Pancreas (tissue), 10 donors: ENCODE data around the gene STUM. TPM values are rescaled to one million over a fixed set of nuclear protein-coding genes. Genes with fewer than 3 reads are reported as not detected.

Source experiments
- ATAC-seq, 4 donors: fragments of 200-7000 bp; cut with Tn5 transposase; one replicate each; pipeline versions ENCODE4 v1.8.0 to v1.9.1; 2020; ENCODE audit warnings: mild to moderate bottlenecking in 4 of 4, moderate library complexity in 4 of 4
- DNase-seq, 6 donors: peaks; one replicate each; pipeline ENCODE4 v3.0.0-alpha.2; 2020
- FAIRE-seq: peaks from 2 replicates; lab custom pipeline; 2012; peaks lifted over from hg19 to GRCh38; lab: Jason Lieb, UNC
- H3K27ac ChIP-seq, 4 donors: fragments of 200-600 bp; sonication (generic); 1 replicate in 3 of 4; 2 replicates in 1 of 4; pipeline versions ENCODE4 v1.5.0 to v1.8.0; 2020
- H3K27me3 ChIP-seq, 4 donors: fragments of 200-600 bp; one replicate each; pipeline ENCODE4 v1.8.0; 2021
- H3K36me3 ChIP-seq, 3 donors: fragments of 200-600 bp; sonication (generic) in 1 of 3; one replicate each; pipeline versions ENCODE4 v1.5.0 to v1.8.0; 2020 to 2021
- H3K4me1 ChIP-seq, 3 donors: fragments of 200-600 bp; one replicate each; pipeline ENCODE4 v1.8.0; 2021
- H3K4me3 ChIP-seq, 4 donors: fragments of 200-600 bp; sonication (generic) in 2 of 4; one replicate each; pipeline versions ENCODE4 v1.5.0 to v1.8.0; 2020 to 2021
- H3K9me3 ChIP-seq, 4 donors: fragments of 200-600 bp; one replicate each; pipeline ENCODE4 v1.8.0; 2021
- CTCF ChIP-seq, 4 donors: fragments of 200-600 bp; sonication (generic) in 3 of 4; IDR thresholded peaks; one replicate each; pipeline versions ENCODE4 v1.5.0 to v1.8.0; 2021; ENCODE audit warnings: antibody characterized with exemption in 4 of 4
- WGBS, 2 donors: extraction: QIAGEN DNeasy Blood & Tissue Kit; methylation state at CpG; one replicate each; pipeline ENCODE4 v1.1.7; 2013; 5-methylcytosine and 5-hydroxymethylcytosine counted together
- intact Hi-C, 3 donors: fragments of 100-400 bp; cut with DNase I; formaldehyde crosslinking; loops; one replicate each; pipeline versions ENCODE4 v1.11.1 to v1.14.2; 2022
- polyA plus RNA-seq, 2 donors: library from polyadenylated mRNA; stranded (reverse); fragments of 200-250 nt; gene quantifications; one replicate each; pipeline ENCODE4 v1.2.3, GENCODE V29; 2013
- total RNA-seq, 6 donors: library from RNA; stranded (reverse); fragmentation: NEBNext Ultra II Directional in 4 of 6; extraction: Animal tissue kit (Norgen Biotek cat#: 25700) in 4 of 6; gene quantifications; one replicate each; pipeline versions ENCODE4 v1.2.1 to v1.2.4, GENCODE V29; 2021 to 2023
- donor health status: healthy with polysubstance abuse.
- donor health status: DM: no; HTN: no; CAD: no; lungs with moderate emphysema.
- donor health status: DM: no; HTN: no; CAD: no.
- donor health status: control.
- donor health status: control.
- donor health status: Bipolar disorder and iron deficiency.
- donor health status: DM: yes; HTN: yes; CAD: no.
- donor health status: DM: no; HTN: no; CAD: no.
- donor health status: DM: no; HTN: no; CAD: no.
- donor health status: DM: yes; HTN: yes; CAD: no.

Gene STUM
- total and polyA plus RNA-seq, 8 donors: 0.32 to 1.2 (median 0.56) TPM

DNA sequence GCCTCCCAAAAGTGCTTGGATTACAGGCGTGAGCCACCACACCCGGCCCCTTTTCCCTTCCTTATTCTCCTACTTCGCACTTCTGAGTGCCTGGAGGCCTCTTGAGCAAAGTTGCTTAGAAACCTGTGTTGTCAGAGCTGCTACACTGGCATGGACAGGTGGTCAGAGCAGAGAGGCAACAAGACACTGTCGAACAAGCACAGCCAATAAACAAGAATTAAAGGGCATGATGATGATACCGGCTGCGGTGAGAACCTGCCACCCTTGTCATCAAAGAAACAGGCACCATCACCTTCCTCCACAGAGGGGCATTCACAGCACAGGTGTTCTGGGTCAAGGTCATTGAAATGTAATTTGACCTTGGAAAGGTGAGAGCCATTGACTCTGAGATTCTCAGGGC lies 23.3 kb downstream of the STUM start:
- no peak for ATAC-seq
- Histone ChIP-seq H3K4me3 (no peak overlapping the region), H3K9me3 (no peaks in the 10 kb centered on the region), H3K27ac (no peak overlapping the region), H3K36me3 (no peaks in the 10 kb centered on the region), H3K27me3 (no peaks in the 10 kb centered on the region), H3K4me1 (no peaks in the 10 kb centered on the region)
- 73 to 78% methylated on average over 6 of the region's 6 CpGs for WGBS, 2 donors
- FAIRE-seq: no peak
- intact Hi-C loops: no loop called here
- DNase-seq: peak in 1 of 6 donors; percentile 1
- no peak for TF ChIP-seq CTCF (IDR thresholded peaks at IDR 0.05)

DNA sequence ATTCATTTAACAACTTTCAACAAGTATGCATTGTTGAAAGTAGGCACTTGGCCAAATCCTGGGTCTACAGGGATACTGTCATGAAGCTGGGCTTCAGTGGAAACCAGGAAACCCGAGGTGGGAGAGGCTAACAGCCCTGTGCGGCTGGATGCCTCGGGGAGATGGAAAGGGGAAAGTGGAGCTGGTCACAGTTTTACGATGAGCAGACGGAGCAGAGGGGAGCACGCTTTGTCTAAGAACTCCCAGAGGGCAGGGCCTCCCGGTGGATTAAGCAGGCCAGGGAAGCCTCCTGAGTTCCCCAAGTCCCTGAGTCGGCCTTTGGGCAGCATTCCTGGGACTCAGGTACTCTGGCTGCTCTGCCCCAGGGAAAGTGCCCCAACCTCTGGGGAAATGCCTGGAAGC lies 23.8 kb downstream of the STUM start:
- FAIRE-seq: no peak
- intact Hi-C loops: no loop called here
- DNase-seq: peak in 1 of 6 donors; percentile 21
- no peaks in the 10 kb centered on the region for H3K4me1 ChIP-seq
- peak in 1 of 4 donors; percentile 38 for ATAC-seq
- no peaks in the 10 kb centered on the region for H3K9me3 ChIP-seq
- 77 to 78% methylated on average over 8 of the region's 8 CpGs for WGBS, 2 donors
- no peaks in the 10 kb centered on the region for H3K36me3 ChIP-seq
- H3K27ac ChIP-seq: no peak overlapping the region
- no peak for TF ChIP-seq CTCF (IDR thresholded peaks at IDR 0.05)
- no peak overlapping the region for H3K4me3 ChIP-seq
- no peaks in the 10 kb centered on the region for H3K27me3 ChIP-seq

- intact Hi-C loops: no loop called here
- DNase-seq: no peak
- no peak for FAIRE-seq
- TF ChIP-seq CTCF (IDR thresholded peaks at IDR 0.05): no peak
- WGBS, 2 donors: 51 to 53% methylated on average over 2 of the region's 2 CpGs
- Histone ChIP-seq H3K9me3 (no peaks in the 10 kb centered on the region), H3K36me3 (no peaks in the 10 kb centered on the region), H3K27ac (no peak overlapping the region), H3K4me1 (no peaks in the 10 kb centered on the region), H3K4me3 (no peak overlapping the region), H3K27me3 (no peaks in the 10 kb centered on the region)
- no peak for ATAC-seq
These were observed 25.5 kb downstream of the STUM start for GRCh38 chr1:226574044-226574443.

DNA sequence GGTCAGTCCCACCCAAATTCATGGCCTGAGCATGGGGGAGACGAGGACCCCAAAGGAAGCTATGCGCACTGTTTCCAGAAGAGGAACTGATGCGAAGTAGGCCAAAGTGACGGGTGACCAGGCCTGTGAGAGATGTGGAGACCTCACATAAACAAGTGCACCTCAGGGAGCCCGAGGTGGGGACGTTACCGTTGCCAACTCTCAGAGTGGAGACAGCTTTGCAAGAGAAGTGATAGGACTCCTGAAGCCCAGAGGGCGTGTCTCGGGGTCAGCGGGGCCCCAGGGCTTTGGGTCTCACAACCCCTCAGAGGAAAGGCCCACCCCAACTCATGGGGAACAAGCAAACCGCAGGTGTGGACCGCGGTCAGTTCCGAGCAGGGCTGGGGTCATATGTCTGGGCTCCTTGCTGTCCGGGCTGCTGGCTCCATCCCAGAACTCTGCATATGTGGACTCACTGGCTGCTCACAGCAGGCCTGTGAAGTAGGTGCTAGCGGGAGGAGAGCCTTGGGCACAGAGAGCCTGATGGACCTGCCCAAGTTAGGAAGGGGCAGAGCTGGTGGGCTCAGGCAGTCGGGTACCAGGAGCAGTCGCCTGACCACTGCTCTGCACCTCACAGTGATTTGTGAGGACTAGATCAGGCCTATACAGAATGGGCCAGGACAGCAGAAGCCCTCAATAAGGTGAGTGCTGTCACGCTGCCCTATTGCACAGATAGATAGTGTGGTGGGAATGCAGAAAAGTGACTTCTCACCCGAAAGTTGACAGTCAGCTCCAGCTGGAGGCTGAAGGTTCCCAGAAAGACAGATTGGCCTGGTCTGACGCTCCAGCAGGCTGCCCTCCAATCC lies 26.2 kb downstream of the STUM start:
- 90 to 97% methylated on average over 21 of the region's 21 CpGs for WGBS, 2 donors
- no peak overlapping the region for H3K4me3 ChIP-seq
- ATAC-seq: no peak
- H3K36me3 ChIP-seq: no peaks in the 10 kb centered on the region
- H3K27me3 ChIP-seq: no peaks in the 10 kb centered on the region
- H3K27ac ChIP-seq: no peak overlapping the region
- no peak for TF ChIP-seq CTCF (IDR thresholded peaks at IDR 0.05)
- H3K9me3 ChIP-seq: no peaks in the 10 kb centered on the region
- intact Hi-C loops: no loop called here
- no peak for FAIRE-seq
- H3K4me1 ChIP-seq: no peaks in the 10 kb centered on the region
- no peak for DNase-seq

DNA sequence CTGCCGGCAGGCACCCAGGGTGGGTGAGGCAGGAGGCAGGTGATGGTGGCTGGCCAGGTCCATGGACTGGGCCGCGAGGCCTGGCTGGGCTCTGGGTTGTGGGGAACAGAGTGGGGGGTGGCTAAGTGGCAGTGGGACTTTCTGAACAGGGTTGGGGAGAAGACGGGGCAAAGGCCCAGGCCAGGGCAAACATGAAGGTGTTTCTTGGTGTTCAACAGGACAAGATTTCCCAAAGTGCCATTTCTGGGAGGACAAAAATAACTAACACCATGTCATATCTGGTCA lies 26.8 kb downstream of the STUM start:
- no peak for TF ChIP-seq CTCF (IDR thresholded peaks at IDR 0.05)
- Histone ChIP-seq H3K36me3 (no peaks in the 10 kb centered on the region), H3K4me1 (no peaks in the 10 kb centered on the region), H3K9me3 (no peaks in the 10 kb centered on the region), H3K27ac (no peak overlapping the region), H3K27me3 (no peaks in the 10 kb centered on the region), H3K4me3 (no peak overlapping the region)
- intact Hi-C loops: no loop called here
- FAIRE-seq (no peak), DNase-seq (no peak), ATAC-seq (no peak)
- WGBS, 2 donors: 90 to 91% methylated on average over 4 of the region's 4 CpGs
